NK-92 treated with Interleukin-12 subunit alpha and Interleukin-12 subunit beta, amount 100 ng/mL, for 24 hours (cell line): ENCODE results near the gene CFHR1.

ENCODE experiments used
- DNase-seq: peaks from one replicate; lab custom pipeline; 2025; lab: John Stamatoyannopoulos, UW

CFHR1 gene

DNA sequence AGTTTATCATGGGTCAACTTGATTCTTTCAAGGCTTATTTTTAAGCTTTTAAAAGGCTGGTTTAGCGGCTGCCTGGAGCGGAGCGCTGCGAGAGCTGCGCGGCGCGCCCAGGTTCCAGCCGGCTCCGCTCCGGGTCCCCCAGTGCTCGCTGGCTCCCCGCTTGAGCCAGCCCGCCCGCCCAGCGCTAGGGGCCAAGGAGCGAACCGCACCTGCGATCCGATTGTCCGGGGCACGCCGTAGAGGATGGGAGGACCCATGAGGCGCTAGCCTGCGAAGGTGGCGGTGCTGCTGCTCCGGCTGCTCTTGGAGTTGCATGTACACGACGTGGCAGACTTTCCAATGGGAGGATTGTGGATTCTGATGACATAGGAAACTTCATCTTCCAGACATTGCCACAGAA is 58.4 kb downstream of the CFHR1 start:
- DNase-seq: no peak
